ENCODE measurements around the gene PLXNA2. TPM values are rescaled to one million over a fixed set of nuclear protein-coding genes. Genes with fewer than 3 reads are reported as not detected.

The PLXNA2 gene
- total RNA-seq, 3 donors from 2014 or later = 0.15 to 0.71 (median 0.35) TPM

GRCh38 chr1:208182880-208183645 lies 61.1 kb downstream of the PLXNA2 start:
- H3K36me3 Mint-ChIP-seq (ENCODE audit: insufficient read depth) = peaks cover 2% of the 10 kb centered on the region
- no peaks in the 10 kb centered on the region for H3K9me3 Mint-ChIP-seq
- H3K4me3 Mint-ChIP-seq = no peak overlapping the region
- DNase-seq = no peak
- peaks cover 6% of the 10 kb centered on the region for H3K27me3 Mint-ChIP-seq (ENCODE audit: low read depth)
- no peak for ATAC-seq
- no peaks in the 10 kb centered on the region for H3K4me1 Mint-ChIP-seq (ENCODE audit: low read depth)

GRCh38 chr1:208181364-208181763 lies 62.8 kb downstream of the PLXNA2 start:
- Mint-ChIP-seq H3K27me3 (ENCODE audit: low read depth) (peaks cover 5% of the 10 kb centered on the region), H3K36me3 (ENCODE audit: insufficient read depth) (peaks cover 2% of the 10 kb centered on the region), H3K9me3 (no peaks in the 10 kb centered on the region), H3K4me1 (ENCODE audit: low read depth) (no peaks in the 10 kb centered on the region), H3K4me3 (no peak overlapping the region)
- DNase-seq = no peak
- ATAC-seq = no peak

- H3K4me1 Mint-ChIP-seq (ENCODE audit: low read depth) = no peaks in the 10 kb centered on the region
- H3K4me3 Mint-ChIP-seq = no peak overlapping the region
- H3K27me3 Mint-ChIP-seq (ENCODE audit: low read depth) = peaks cover 2% of the 10 kb centered on the region
- DNase-seq = no peak
- ATAC-seq = no peak
- H3K36me3 Mint-ChIP-seq (ENCODE audit: insufficient read depth) = peaks cover 2% of the 10 kb centered on the region
- H3K9me3 Mint-ChIP-seq = no peaks in the 10 kb centered on the region
These were observed 63.8 kb downstream of the PLXNA2 start for GRCh38 chr1:208180421-208180820.

GRCh38 chr1:208179961-208180409 lies 64.2 kb downstream of the PLXNA2 start:
- Mint-ChIP-seq H3K36me3 (ENCODE audit: insufficient read depth) (peaks cover 2% of the 10 kb centered on the region), H3K4me1 (ENCODE audit: low read depth) (no peaks in the 10 kb centered on the region), H3K4me3 (no peak overlapping the region), H3K9me3 (no peaks in the 10 kb centered on the region), H3K27me3 (ENCODE audit: low read depth) (peaks cover 2% of the 10 kb centered on the region)
- ATAC-seq (no peak), DNase-seq (no peak)

GRCh38 chr1:208179263-208179816 lies 64.8 kb downstream of the PLXNA2 start:
- peaks cover 2% of the 10 kb centered on the region for H3K27me3 Mint-ChIP-seq (ENCODE audit: low read depth)
- H3K36me3 Mint-ChIP-seq (ENCODE audit: insufficient read depth) = peaks cover 2% of the 10 kb centered on the region
- H3K4me1 Mint-ChIP-seq (ENCODE audit: low read depth) = no peaks in the 10 kb centered on the region
- no peak for DNase-seq
- H3K9me3 Mint-ChIP-seq = no peaks in the 10 kb centered on the region
- no peak for ATAC-seq
- no peak overlapping the region for H3K4me3 Mint-ChIP-seq

GRCh38 chr1:208178091-208178529 lies 66.1 kb downstream of the PLXNA2 start:
- peaks cover 2% of the 10 kb centered on the region for H3K36me3 Mint-ChIP-seq (ENCODE audit: insufficient read depth)
- no peak overlapping the region for H3K4me3 Mint-ChIP-seq
- H3K4me1 Mint-ChIP-seq (ENCODE audit: low read depth) = no peaks in the 10 kb centered on the region
- no peak for ATAC-seq
- no peak for DNase-seq
- H3K27me3 Mint-ChIP-seq (ENCODE audit: low read depth) = peaks cover 2% of the 10 kb centered on the region
- H3K9me3 Mint-ChIP-seq = no peaks in the 10 kb centered on the region

GRCh38 chr1:208177656-208178055 lies 66.5 kb downstream of the PLXNA2 start:
- no peak overlapping the region for H3K4me3 Mint-ChIP-seq
- H3K9me3 Mint-ChIP-seq = no peaks in the 10 kb centered on the region
- peaks cover 2% of the 10 kb centered on the region for H3K27me3 Mint-ChIP-seq (ENCODE audit: low read depth)
- peaks cover 2% of the 10 kb centered on the region for H3K36me3 Mint-ChIP-seq (ENCODE audit: insufficient read depth)
- ATAC-seq = no peak
- no peaks in the 10 kb centered on the region for H3K4me1 Mint-ChIP-seq (ENCODE audit: low read depth)
- no peak for DNase-seq

GRCh38 chr1:208176649-208177048 lies 67.5 kb downstream of the PLXNA2 start:
- no peaks in the 10 kb centered on the region for H3K4me1 Mint-ChIP-seq (ENCODE audit: low read depth)
- ATAC-seq = no peak
- H3K36me3 Mint-ChIP-seq (ENCODE audit: insufficient read depth) = no peaks in the 10 kb centered on the region

GRCh38 chr1:208175508-208175895 lies 68.7 kb downstream of the PLXNA2 start:
- Mint-ChIP-seq H3K27me3 (ENCODE audit: low read depth) (no peaks in the 10 kb centered on the region), H3K4me3 (no peak overlapping the region), H3K36me3 (ENCODE audit: insufficient read depth) (no peaks in the 10 kb centered on the region), H3K9me3 (no peaks in the 10 kb centered on the region), H3K4me1 (ENCODE audit: low read depth) (no peaks in the 10 kb centered on the region)
- DNase-seq = no peak
- ATAC-seq = no peak

More at GRCh38 chr1:208176649-208177048, 67.5 kb downstream of the PLXNA2 start:
- DNase-seq = no peak
- no peaks in the 10 kb centered on the region for H3K27me3 Mint-ChIP-seq (ENCODE audit: low read depth)
- no peak overlapping the region for H3K4me3 Mint-ChIP-seq
- H3K9me3 Mint-ChIP-seq = no peaks in the 10 kb centered on the region

- no peak for ATAC-seq
- Mint-ChIP-seq H3K4me1 (ENCODE audit: low read depth) (no peaks in the 10 kb centered on the region), H3K27me3 (ENCODE audit: low read depth) (no peaks in the 10 kb centered on the region), H3K4me3 (no peak overlapping the region), H3K36me3 (ENCODE audit: insufficient read depth) (no peaks in the 10 kb centered on the region), H3K9me3 (no peaks in the 10 kb centered on the region)
- DNase-seq = no peak
These were observed 69.3 kb downstream of the PLXNA2 start for GRCh38 chr1:208174731-208175507.

- ATAC-seq (no peak), DNase-seq (no peak)
- H3K4me1 Mint-ChIP-seq (ENCODE audit: low read depth) = no peaks in the 10 kb centered on the region
- H3K9me3 Mint-ChIP-seq = no peaks in the 10 kb centered on the region
- no peaks in the 10 kb centered on the region for H3K36me3 Mint-ChIP-seq (ENCODE audit: insufficient read depth)
- H3K4me3 Mint-ChIP-seq = no peak overlapping the region
- H3K27me3 Mint-ChIP-seq (ENCODE audit: low read depth) = no peaks in the 10 kb centered on the region
These were observed 70.0 kb downstream of the PLXNA2 start for GRCh38 chr1:208174200-208174599.

- Mint-ChIP-seq H3K36me3 (ENCODE audit: insufficient read depth) (no peaks in the 10 kb centered on the region), H3K4me1 (ENCODE audit: low read depth) (no peaks in the 10 kb centered on the region), H3K27me3 (ENCODE audit: low read depth) (no peaks in the 10 kb centered on the region), H3K9me3 (no peaks in the 10 kb centered on the region), H3K4me3 (no peak overlapping the region)
- DNase-seq (no peak), ATAC-seq (no peak)
These were observed 70.4 kb downstream of the PLXNA2 start for GRCh38 chr1:208173749-208174148.

GRCh38 chr1:208172423-208173145 lies 71.6 kb downstream of the PLXNA2 start:
- ATAC-seq (no peak), DNase-seq (no peak)
- no peaks in the 10 kb centered on the region for H3K4me1 Mint-ChIP-seq (ENCODE audit: low read depth)
- no peaks in the 10 kb centered on the region for H3K9me3 Mint-ChIP-seq
- H3K27me3 Mint-ChIP-seq (ENCODE audit: low read depth) = peaks cover 2% of the 10 kb centered on the region
- no peak overlapping the region for H3K4me3 Mint-ChIP-seq
- H3K36me3 Mint-ChIP-seq (ENCODE audit: insufficient read depth) = no peaks in the 10 kb centered on the region
